SIG-M5 treated with dmso at 0.1 percent for 504 hours (cell line): ENCODE measurements around the gene RERE.

Experiments used
- DNase-seq: peaks from one replicate; lab custom pipeline; 2025; ENCODE audit not compliant: unreplicated experiment; lab: John Stamatoyannopoulos, UW

Gene RERE

DNA sequence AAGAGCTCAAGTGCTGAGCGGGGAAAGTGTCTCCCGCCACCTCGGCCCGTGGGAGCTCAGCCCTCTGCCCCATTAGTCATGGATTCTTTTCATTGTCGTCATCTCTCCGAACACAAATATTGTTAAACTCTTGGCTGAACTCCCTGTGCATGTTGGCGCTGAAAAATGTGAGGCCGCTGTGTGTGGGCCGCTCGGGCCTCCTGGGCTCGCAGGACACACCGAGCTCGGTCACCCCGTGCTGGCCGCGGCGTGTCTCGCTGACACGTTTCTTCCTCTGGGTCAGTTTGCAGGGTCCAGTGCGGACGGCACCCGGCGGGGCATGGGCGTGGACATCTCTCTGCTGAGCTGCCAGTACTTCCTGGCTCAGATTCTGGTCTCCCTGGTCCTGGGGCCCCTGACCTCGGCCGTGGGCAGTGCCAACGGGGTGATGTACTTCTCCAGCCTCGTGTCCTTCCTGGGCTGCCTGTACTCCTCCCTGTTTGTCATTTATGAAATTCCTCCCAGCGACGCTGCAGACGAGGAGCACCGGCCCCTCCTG lies 473.9 kb downstream of the RERE start:
- DNase-seq: no peak

DNA sequence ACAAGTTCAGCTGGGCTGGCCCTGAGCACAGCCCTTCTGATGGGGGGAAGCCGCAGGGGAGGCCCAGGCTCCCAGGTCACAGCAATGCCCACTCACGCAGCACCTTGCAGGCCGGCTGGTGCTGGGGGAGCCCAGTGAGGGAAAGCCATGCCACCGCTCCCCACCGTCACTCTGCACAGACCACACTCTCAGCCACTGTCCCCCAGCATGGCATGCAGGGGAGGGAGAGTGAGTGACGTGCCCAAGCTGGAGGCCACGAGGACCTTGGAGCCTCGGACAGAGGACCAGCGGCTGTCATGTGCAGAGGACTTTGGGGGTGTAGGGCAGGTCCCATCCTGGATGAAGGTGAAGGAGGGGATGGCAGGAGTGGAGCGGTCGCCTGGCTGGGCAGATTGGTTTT lies 474.4 kb downstream of the RERE start:
- no peak for DNase-seq

DNA sequence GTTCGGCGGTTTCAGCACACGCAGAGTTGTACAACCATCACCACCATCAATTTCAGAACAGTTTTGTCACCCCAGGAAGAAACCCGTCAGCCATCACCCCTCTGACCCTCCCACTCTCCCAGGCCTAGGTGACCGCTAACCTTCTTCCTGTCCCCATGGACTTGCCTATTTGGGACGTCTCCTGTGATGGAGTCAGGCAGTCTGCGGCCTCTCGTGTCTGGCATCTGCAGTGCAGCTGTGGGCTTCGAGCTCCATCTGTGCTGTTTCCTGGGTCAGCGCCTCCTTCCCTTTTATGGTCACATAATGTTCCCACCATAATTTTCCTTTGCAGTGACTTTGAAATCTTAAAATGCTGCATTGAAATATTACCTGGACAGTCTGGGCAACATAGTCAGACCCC lies 475.1 kb downstream of the RERE start:
- no peak for DNase-seq

DNA sequence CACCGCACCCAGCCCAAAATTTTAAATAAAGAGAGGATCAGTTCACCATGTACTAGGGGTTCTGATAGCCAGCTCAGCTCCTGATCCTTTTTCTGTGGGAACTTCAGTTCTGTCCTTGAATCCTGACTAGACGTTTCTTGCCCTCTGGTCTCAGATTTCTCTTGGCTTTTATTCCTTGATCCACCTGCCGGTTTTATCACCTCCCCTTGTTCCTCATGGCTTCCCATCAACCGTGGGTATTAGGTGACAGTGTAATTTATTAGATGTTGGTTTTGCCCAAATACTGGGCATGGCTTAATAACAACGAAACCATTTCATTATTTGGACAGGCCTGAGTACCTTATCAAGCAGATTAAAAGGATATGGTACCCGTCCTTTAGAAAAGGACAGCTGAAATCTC lies 477.0 kb downstream of the RERE start:
- no peak for DNase-seq

DNA sequence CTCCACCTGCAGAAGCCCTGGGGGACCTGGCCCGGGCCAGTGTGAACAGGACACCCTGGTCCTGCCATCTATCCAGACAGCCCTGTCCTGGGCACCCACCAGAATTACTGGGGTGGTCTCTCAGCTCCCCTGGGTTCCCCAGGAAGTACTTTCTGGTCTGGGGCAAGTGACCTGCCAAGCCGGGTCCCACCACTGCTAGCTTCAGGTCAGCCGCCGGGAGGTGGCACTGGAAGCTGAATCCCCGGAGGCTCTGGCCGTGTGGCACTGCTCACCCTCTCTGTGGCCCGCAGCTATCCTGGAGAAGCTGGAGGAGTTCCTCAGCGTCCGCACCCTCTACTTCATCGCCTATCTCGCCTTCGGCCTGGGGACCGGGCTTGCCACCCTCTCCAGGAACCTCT lies 478.2 kb downstream of the RERE start:
- DNase-seq: no peak

DNA sequence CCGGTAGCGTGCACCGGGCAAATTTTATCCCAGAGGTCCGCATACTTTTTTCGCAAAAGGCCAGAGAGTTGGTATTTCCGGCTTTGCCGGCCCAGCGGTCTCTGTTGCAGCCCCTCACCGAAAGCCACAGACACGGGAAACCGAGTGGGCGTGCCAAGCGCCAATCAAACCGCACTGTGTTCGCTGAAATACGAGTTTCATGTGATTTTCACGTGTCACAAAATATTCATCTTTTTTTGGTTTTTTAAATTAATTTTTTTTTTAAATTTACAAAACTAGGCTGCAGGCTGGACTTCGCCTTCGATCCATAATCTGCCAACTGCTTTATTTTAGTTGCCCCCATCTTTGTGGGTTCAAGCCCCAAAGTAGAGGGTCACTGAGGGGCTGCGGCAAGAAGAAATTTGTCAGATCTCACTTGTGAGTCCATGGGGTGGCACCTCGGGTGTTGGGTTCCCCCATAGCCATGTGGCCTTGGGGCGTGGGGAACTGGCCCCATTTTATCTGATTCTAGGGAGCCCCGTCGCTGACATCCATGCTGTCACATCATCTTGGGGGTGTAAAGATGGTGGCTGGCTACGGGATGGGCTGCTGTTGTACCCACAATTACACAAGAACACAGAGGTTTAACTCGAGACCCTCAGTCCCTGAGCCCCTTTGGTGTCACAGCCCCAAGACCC lies 478.8 kb downstream of the RERE start:
- no peak for DNase-seq

DNA sequence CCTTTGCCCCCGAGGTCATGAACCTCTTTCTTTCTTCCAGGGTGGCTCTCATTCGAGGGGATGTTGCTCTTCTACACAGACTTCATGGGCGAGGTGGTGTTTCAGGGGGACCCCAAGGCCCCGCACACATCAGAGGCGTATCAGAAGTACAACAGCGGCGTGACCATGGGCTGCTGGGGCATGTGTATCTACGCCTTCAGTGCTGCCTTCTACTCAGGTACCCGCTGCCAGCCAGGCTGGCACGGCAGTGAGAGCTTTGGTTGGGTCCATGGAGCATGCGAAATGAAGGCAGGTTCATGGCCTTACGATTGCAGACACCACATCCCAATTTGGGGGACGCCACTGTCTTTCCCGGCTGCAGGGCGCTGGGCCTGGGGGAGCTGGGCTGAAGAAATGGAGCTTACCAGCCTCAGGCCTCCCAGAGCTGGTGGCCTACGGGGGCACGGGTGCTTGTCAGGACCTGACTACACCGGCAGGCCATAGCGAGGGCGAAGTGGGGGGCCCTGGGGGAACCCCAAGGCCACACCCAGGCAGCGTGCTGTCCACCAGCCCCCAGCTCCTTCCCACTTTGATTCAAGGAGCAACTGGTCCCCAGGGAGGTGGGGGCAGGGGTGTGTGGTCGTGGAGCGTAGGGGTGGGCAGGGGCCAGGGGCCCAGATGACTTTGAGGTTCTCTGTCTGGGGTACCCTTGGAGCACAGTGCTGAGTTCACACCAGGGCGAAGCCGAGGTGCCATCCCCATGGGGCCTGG lies 479.5 kb downstream of the RERE start:
- DNase-seq: no peak

DNA sequence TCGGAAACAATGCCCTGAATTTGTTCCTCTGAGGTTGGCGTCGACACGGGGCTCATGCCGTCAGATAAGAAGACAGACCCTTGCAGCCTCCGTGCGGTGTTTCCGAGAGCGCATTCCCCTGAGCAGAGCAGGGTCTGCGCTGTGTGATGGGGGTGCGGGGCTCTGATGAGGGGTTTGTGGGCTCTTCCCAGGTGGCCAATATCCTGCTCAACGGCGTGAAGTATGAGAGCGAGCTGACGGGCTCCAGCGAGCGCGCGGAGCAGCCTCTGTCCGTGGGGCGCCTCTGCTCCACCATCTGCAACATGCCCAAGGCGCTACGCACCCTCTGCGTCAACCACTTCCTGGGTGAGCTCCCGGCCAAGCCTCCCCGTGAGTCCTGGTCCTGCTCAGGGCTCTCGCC lies 482.2 kb downstream of the RERE start:
- DNase-seq: no peak

DNA sequence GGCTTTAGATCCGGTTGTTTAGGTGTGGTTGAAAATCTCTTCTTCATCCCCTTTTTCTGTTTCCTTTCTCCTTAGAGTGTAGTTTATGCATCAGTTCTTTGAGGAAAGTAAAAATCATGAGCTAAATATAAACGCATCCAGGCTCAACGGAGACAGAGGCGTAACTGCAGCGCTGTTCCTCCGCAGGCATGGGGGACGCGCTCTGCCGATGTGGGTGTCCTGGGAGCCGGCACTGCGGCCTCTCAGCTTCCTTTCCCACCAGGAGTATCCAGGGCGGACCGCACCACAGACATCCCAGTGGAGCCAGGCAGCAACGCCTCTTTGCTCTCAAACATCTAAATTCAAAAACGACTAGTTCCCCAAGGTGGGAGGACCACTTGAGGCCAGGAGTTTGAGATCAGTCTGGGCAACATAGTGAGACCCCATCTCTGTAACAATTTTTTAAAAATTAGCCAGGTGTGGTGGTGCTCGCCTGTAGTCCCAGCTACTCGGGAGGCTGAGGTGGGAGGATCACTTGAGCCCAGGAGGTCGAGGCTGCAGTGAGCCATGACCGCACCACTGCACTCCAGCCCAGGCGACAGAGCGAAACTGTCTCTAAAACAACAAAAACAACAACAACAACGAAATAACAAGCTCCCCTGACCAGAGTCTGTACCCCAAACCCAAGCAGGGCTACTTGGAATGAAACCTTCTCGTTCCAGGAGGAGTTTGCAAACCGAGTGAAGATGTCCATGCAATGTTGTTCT lies 483.2 kb downstream of the RERE start:
- no peak for DNase-seq

DNA sequence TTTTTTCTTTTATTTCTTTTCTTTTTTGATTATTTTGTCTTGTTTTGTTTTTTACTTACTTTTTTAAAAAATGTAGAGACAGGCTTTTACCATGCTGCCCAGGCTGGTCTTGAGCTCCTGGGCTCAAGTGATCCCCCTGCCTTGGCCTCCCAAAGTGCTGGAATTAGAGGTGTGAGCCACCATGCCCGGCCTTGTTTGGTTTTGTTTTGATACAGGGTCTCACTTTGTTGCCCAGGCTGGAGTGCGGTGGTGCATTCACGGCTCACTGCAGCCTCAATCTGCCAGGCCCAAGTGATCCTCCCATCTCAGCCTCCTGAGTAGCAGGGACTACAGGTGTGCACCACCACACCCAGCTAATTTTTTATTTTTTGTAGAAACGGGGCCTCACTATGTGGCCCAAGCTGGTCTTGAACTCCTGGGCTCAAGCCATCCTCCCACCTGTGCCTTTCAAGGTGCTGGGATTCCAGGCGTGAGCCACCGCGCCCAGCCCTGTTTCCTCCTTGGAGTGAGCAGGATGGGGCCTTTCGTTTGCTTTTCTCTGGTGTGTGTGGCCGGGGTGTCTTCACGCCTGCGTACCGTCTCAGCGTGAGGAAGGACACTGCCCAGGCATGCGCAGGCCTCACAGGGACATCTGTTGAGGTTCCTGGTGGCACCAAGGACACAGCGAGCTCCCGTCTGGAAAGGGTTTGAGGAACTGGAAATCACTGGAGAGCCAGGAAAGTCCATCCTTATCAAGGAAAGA lies 484.0 kb downstream of the RERE start:
- no peak for DNase-seq

DNA sequence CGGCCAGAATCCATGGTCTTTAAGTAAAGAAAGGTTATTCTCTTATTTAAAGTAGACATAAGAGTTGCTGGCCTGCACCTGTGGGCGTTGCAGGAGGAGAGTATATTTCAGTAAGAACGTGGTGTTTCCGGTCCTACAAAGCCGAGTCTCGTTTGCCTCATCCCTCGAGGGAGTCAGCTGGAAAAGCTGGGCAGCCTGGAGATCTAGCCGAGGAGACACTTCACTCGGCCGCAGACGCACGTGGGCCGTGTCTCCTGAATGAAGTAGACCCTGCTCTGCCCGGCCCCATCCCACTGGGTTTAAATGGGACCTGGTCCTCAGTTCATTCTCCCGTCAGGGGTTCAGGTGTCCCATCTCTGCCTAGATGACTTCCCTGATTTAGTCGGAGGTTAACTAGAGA lies 484.6 kb downstream of the RERE start:
- DNase-seq: no peak

DNA sequence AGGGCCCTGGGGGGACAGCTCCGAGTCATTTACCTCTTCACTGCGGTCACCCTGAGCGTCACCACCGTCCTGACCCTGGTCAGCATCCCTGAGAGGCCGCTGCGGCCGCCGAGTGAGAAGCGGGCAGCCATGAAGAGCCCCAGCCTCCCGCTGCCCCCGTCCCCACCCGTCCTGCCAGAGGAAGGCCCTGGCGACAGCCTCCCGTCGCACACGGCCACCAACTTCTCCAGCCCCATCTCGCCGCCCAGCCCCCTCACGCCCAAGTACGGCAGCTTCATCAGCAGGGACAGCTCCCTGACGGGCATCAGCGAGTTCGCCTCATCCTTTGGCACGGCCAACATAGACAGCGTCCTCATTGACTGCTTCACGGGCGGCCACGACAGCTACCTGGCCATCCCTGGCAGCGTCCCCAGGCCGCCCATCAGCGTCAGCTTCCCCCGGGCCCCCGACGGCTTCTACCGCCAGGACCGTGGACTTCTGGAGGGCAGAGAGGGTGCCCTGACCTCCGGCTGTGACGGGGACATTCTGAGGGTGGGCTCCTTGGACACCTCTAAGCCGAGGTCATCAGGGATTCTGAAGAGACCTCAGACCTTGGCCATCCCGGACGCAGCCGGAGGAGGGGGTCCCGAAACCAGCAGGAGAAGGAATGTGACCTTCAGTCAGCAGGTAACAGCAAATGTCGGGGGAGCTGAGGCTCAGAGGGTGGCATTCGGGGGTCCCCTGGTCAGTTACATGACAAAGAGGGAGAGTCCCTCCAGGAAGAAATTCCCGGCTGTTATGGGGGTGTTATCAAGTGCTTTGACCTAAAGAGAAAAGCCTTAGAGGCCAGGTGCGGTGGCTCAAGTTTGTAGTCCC lies 486.9 kb downstream of the RERE start:
- DNase-seq: no peak

DNA sequence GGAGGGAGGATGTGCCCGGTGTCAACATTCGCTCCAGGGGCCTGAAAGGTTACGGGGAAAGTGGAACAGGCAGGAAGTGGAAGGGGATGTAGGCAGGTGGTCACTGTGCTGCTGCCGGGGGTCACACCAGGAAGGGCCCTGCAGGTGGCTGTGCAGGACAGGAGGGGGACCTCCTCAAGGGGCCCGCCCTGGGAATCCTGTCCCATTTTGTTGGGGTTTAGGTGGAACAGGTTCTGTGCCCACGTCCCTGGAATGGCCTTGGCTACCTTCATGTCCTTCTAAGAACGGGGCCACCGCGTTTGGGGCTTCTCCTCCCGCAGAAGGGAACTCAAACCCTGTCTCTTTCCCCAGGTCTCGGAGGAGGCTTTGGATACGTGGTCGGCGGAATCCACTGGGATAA lies 487.6 kb downstream of the RERE start:
- no peak for DNase-seq

DNA sequence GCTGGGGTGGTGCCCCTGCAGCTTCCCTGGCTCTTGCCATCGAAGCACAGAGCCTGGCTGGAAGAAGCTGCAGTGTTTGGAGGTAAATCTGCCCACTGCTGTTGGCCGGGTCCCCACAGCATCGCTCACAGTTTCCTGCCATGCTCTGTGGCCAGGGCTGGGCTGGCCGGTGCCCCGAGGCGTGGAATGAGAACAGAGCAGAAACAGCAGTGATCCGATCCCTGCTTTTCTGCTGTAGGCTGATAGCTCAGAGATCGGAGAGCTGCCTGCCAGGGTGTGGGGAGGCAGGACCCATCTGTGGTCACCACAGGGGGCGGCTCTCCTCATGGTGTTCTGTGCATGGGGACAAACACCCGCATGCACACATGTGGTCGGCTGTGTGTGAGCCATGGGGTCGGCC lies 488.0 kb downstream of the RERE start:
- DNase-seq: no peak

DNA sequence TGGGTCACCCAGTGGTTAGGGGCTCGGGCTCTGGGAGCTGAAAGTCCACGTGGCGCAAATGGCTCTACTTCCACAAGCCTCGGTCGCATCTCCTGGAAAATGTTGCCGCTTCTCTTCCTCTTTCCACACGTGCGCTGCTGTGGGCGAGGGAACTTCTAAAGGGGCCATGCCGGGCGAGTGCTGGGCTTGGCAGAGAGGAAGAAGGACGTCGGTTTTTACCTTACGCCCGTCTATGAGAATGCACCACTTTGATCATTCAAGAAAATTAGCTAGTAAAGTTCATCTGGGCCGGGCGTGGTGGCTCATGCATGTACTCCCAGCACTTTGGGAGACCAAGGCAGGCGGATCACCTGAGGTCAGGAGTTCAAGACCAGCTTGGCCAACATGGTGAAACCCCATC lies 489.2 kb downstream of the RERE start:
- no peak for DNase-seq

DNA sequence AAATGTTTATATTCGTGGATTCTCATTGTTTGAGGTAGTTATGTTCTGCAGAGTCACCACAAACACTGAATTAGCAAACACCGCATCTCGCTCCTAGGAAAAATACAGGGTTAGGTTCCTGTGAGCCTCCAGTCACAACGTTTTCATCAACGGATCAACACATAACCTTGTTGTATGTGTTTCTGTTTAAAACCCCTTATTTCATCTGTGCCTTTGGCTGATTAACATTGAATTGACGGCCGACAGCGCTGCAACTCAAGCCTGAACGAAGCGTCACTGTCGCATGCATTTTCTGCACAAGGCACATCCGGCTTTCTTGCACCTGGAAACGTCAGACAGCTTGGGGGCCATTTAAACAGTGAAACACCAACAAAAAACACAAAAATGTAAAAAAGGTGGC lies 491.2 kb downstream of the RERE start:
- DNase-seq: no peak

DNA sequence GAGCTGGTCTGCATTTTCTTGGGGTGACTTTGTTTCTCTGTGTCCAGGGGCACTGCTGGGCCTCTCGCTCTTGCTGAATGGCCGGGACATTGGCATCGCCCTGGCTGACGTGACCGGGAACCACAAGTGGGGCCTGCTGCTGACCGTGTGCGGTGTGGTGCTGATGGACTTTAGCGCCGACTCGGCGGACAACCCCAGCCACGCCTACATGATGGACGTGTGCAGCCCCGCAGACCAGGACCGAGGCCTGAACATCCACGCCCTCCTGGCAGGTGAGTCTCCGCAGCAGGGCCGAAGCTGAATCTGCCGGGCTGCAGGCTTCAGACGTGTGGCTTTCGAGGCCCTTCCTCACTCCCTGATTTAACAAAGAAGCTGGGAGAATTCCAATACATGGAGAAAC lies 491.7 kb downstream of the RERE start:
- no peak for DNase-seq

DNA sequence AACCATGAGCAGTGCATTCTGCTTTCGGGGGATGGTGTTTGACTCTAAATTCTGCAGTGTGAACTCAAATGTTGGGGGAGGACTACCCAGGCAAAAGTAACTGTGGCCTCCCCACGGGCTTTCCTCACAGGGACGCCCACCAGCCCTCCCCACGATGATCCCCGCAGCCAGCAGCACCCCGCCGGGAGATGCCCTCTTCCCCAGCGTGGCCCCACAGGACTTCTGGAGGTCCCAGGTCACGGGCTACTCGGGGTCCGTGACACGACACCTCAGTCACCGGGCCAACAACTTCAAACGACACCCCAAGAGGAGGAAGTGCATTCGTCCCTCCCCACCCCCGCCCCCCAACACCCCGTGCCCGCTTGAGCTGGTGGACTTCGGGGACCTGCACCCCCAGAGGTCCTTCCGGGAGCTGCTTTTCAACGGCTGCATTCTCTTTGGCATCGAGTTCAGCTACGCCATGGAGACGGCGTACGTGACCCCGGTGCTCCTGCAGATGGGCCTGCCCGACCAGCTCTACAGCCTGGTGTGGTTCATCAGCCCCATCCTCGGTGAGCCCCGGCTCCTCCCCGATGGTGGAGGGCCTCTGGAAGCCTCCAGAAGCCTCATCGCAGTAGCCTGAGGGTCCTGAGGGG lies 493.1 kb downstream of the RERE start:
- no peak for DNase-seq

DNA sequence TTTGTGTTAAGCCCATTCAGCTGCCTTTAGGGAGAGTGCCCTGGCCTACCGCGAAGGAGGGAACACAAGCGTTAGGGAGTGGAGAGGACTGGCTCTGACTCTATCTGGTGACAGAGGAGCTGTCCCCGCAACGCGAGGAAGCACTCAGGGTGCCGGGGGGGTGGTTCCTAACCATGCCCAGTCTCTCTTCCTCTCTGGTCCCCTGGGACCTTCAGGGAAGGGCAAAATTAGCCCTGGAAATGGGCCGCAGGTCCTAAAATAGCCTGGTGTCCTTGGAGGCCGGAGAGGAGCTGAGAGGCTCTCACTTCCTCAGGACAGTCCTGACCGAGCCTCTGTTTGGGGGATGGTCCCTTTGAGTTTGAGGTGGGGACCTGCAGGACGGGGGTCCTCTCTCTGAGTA lies 493.7 kb downstream of the RERE start:
- no peak for DNase-seq

DNA sequence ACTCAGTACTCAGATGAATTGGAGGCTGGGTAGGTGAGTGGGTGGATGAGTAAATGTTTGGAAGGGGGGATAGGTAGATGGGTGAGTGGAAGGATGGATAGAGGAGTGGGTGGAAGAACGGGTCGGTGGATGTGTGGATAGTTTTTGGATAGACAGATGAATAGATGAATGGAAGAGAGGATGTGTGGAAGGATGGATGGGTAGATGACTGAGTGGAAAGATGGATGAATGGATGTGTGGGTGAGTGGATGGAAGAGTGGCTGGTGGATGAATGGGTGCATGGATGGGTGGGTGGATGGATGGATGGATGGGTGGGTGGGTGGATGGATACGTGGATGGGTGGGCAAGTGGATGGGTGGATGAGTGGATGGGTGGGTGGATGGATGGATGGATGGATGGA lies 495.8 kb downstream of the RERE start:
- DNase-seq: no peak
